Karpas-422 (cell line): ENCODE results near the gene SPOCK1. TPM values are rescaled to one million over a fixed set of nuclear protein-coding genes. Genes with fewer than 3 reads are reported as not detected.

Experiments used
- DNase-seq: peaks from one replicate; pipeline ENCODE4 v3.0.0-alpha.2; 2015
- H2AFZ ChIP-seq: fragments of 200-600 bp; sonication (generic); 2 replicates; pipeline ENCODE4 v1.6.1; 2014; ENCODE audit warnings: antibody characterized with exemption, low read length, mixed read lengths
- H3K27ac ChIP-seq: fragments of 200-600 bp; sonication (generic); 2 replicates; pipeline ENCODE4 v1.5.1; 2014; ENCODE audit warnings: mild to moderate bottlenecking, low read length, moderate library complexity
- H3K27me3 ChIP-seq: fragments of 200-600 bp; sonication (generic); 2 replicates; pipeline ENCODE4 v1.6.1; 2014; ENCODE audit warnings: low read length, mixed read lengths
- H3K36me3 ChIP-seq: fragments of 200-600 bp; sonication (generic); 2 replicates; pipeline ENCODE4 v1.6.1; 2014; ENCODE audit warnings: low read length, mixed read lengths; ENCODE audit not compliant: insufficient read depth
- H3K4me1 ChIP-seq: fragments of 200-600 bp; sonication (generic); 2 replicates; pipeline ENCODE4 v1.6.1; 2014; ENCODE audit warnings: mild to moderate bottlenecking, low read length, mixed read lengths
- H3K4me2 ChIP-seq: fragments of 200-600 bp; sonication (generic); 2 replicates; pipeline ENCODE4 v1.6.1; 2014; ENCODE audit warnings: low read length, low read depth, mild to moderate bottlenecking; ENCODE audit not compliant: poor library complexity, severe bottlenecking
- H3K4me3 ChIP-seq: fragments of 200-600 bp; sonication (generic); 2 replicates; pipeline ENCODE4 v1.5.1; 2014; ENCODE audit warnings: mild to moderate bottlenecking, antibody characterized with exemption, low read length, mixed read lengths
- H3K79me2 ChIP-seq: fragments of 200-600 bp; sonication (generic); 2 replicates; pipeline ENCODE4 v1.6.1; 2014; ENCODE audit warnings: mild to moderate bottlenecking, low read length, mixed read lengths
- H3K9ac ChIP-seq: fragments of 200-600 bp; sonication (generic); 2 replicates; pipeline ENCODE4 v1.6.0; 2014; ENCODE audit warnings: low read length
- H3K9me2 ChIP-seq: fragments of 200-600 bp; sonication (generic), shearing (Covaris generic); replicated peaks from 2 replicates; pipeline ENCODE4 v1.6.0; 2014; ENCODE audit warnings: mild to moderate bottlenecking, low read length, moderate library complexity; ENCODE audit not compliant: insufficient read depth
- H3K9me3 ChIP-seq: fragments of 300-700, 200-600 bp; sonication (generic); 2 replicates; pipeline ENCODE4 v1.6.1; 2014; ENCODE audit warnings: low read length, mixed read lengths
- H4K20me1 ChIP-seq: fragments of 200-600 bp; sonication (generic); 2 replicates; pipeline ENCODE4 v1.6.1; 2014; ENCODE audit warnings: mild to moderate bottlenecking, antibody characterized with exemption, low read length, low read depth; ENCODE audit not compliant: insufficient read depth
- total RNA-seq: library from RNA; depleted of rRNA; stranded (reverse); fragments of >200 nt; shearing (Covaris generic); gene quantifications from 2 replicates; pipeline ENCODE4 v1.2.3, GENCODE V29; 2014; ENCODE audit warnings: low replicate concordance

SPOCK1 gene
- total RNA-seq, 1 experiment from 2014 or later, result 1.0 TPM

DNA sequence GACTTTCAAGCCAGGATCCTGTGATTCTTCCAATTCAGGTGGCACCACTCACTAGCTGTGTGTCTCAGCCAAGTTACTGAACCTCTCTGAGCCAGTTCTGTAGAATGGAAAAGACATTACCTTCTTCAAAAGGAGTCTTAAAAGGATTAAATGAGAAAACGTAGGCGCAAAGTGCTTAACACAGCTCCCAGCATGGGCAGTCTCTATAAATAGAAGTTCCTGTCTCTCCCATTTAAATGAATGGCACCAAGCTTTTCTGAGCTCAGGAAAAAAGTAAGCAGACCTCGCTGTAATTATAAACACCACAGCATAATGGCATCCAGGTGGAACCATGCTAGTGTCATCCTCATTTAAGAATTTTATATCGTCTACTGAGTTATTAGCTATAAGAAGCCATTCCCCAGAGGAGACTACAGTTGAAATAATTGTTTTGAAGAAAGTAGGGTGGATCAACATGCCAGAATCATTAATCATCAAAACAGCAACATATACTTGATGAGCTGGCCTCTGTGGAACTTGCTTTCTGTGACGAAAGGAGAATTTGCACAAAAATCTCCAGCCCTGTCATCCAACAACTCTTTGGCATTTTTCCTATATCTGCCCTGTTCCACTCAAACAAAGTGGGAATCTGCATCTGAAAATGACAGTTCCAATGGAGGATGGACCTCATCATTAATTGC lies 188.9 kb downstream of the SPOCK1 start:
- Histone ChIP-seq H3K79me2 (no peaks in the 10 kb centered on the region), H3K27ac (no peak overlapping the region), H3K9me3 (no peaks in the 10 kb centered on the region), H3K4me1 (no peaks in the 10 kb centered on the region), H3K9ac (no peak overlapping the region), H3K9me2 (no peaks in the 10 kb centered on the region), H4K20me1 (peaks cover 3% of the 10 kb centered on the region; the same call in 1 of the 2 replicates), H3K27me3 (no peaks in the 10 kb centered on the region), H3K4me3 (no peak overlapping the region), H3K4me2 (no peak overlapping the region), H3K36me3 (no peaks in the 10 kb centered on the region), H2AFZ (no peak overlapping the region)
- no peak for DNase-seq

GRCh38 chr5:137309290-137309689 lies 189.8 kb downstream of the SPOCK1 start:
- H3K9me3 ChIP-seq, result no peaks in the 10 kb centered on the region

GRCh38 chr5:137308311-137308710 lies 190.8 kb downstream of the SPOCK1 start:
- Histone ChIP-seq H3K27ac (no peak overlapping the region), H3K36me3 (no peaks in the 10 kb centered on the region), H3K27me3 (no peaks in the 10 kb centered on the region), H4K20me1 (peaks cover 3% of the 10 kb centered on the region; the same call in 1 of the 2 replicates), H3K9ac (no peak overlapping the region), H3K4me2 (no peak overlapping the region), H3K9me2 (no peaks in the 10 kb centered on the region), H3K9me3 (no peaks in the 10 kb centered on the region), H3K4me1 (no peaks in the 10 kb centered on the region), H2AFZ (no peak overlapping the region), H3K79me2 (no peaks in the 10 kb centered on the region), H3K4me3 (no peak overlapping the region)
- no peak for DNase-seq

More at GRCh38 chr5:137309290-137309689, 189.8 kb downstream of the SPOCK1 start:
- Histone ChIP-seq H3K79me2 (no peaks in the 10 kb centered on the region), H3K9me2 (no peaks in the 10 kb centered on the region), H3K27ac (no peak overlapping the region), H3K4me3 (no peak overlapping the region), H3K4me1 (no peaks in the 10 kb centered on the region), H4K20me1 (peaks cover 3% of the 10 kb centered on the region; the same call in 1 of the 2 replicates), H2AFZ (no peak overlapping the region), H3K4me2 (no peak overlapping the region), H3K9ac (no peak overlapping the region), H3K27me3 (no peaks in the 10 kb centered on the region), H3K36me3 (no peaks in the 10 kb centered on the region)
- DNase-seq, result no peak

DNA sequence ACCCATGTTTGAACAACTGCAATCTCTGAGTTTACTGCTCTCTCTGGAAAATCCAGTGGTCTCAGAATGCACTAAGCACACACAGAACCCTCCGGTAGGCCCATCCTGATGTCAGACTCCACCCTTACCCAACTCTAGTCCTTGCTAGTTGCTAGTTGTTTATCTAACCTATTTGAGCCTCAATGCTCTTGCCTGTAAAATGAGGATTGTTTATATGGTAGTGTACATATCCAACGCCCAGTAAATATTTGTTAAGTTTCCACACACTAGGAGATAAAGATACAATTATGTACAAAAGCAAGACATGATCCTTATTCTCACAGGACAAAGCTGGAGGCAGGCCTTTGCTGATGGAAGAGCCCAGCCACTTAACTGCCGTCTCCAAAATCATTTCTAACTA lies 192.2 kb downstream of the SPOCK1 start:
- Histone ChIP-seq H2AFZ (no peak overlapping the region), H3K27me3 (no peaks in the 10 kb centered on the region), H3K4me3 (no peak overlapping the region), H3K4me1 (no peaks in the 10 kb centered on the region), H3K9me2 (no peaks in the 10 kb centered on the region), H3K9me3 (no peaks in the 10 kb centered on the region), H3K4me2 (no peak overlapping the region), H4K20me1 (peaks cover 3% of the 10 kb centered on the region; the same call in 1 of the 2 replicates), H3K36me3 (no peaks in the 10 kb centered on the region), H3K9ac (no peak overlapping the region), H3K79me2 (no peaks in the 10 kb centered on the region), H3K27ac (no peak overlapping the region)
- no peak for DNase-seq

GRCh38 chr5:137305971-137306602 lies 193.0 kb downstream of the SPOCK1 start:
- no peaks in the 10 kb centered on the region for H3K27me3 ChIP-seq
- H3K4me2 ChIP-seq, result no peak overlapping the region
- no peaks in the 10 kb centered on the region for H3K9me2 ChIP-seq
- no peak overlapping the region for H3K4me3 ChIP-seq
- H3K36me3 ChIP-seq, result no peaks in the 10 kb centered on the region
- H4K20me1 ChIP-seq, result peaks cover 3% of the 10 kb centered on the region; the same call in 1 of the 2 replicates
- no peaks in the 10 kb centered on the region for H3K4me1 ChIP-seq
- no peak overlapping the region for H2AFZ ChIP-seq
- H3K9me3 ChIP-seq, result no peaks in the 10 kb centered on the region
- H3K9ac ChIP-seq, result no peak overlapping the region
- H3K79me2 ChIP-seq, result no peaks in the 10 kb centered on the region
- no peak overlapping the region for H3K27ac ChIP-seq
- no peak for DNase-seq

GRCh38 chr5:137304226-137304874 lies 194.8 kb downstream of the SPOCK1 start:
- Histone ChIP-seq H3K9me3 (no peaks in the 10 kb centered on the region), H3K27ac (no peak overlapping the region), H3K4me3 (no peak overlapping the region), H3K27me3 (no peaks in the 10 kb centered on the region), H3K79me2 (no peaks in the 10 kb centered on the region), H2AFZ (no peak overlapping the region), H3K9ac (no peak overlapping the region), H3K4me2 (no peak overlapping the region), H3K9me2 (no peaks in the 10 kb centered on the region), H3K36me3 (no peaks in the 10 kb centered on the region), H3K4me1 (no peaks in the 10 kb centered on the region), H4K20me1 (peaks cover 3% of the 10 kb centered on the region; the same call in 1 of the 2 replicates)
- no peak for DNase-seq

- H2AFZ ChIP-seq, result no peak overlapping the region
- H3K4me2 ChIP-seq, result no peak overlapping the region
- no peak overlapping the region for H3K27ac ChIP-seq
- H3K4me3 ChIP-seq, result no peak overlapping the region
- no peaks in the 10 kb centered on the region for H3K79me2 ChIP-seq
- H3K36me3 ChIP-seq, result no peaks in the 10 kb centered on the region
- H3K4me1 ChIP-seq, result no peaks in the 10 kb centered on the region
- H4K20me1 ChIP-seq, result peaks cover 3% of the 10 kb centered on the region; the same call in 1 of the 2 replicates
- H3K9ac ChIP-seq, result no peak overlapping the region
- H3K9me2 ChIP-seq, result no peaks in the 10 kb centered on the region
- no peak for DNase-seq
- H3K27me3 ChIP-seq, result no peaks in the 10 kb centered on the region
- no peaks in the 10 kb centered on the region for H3K9me3 ChIP-seq
Observed at GRCh38 chr5:137303509-137303908, 195.6 kb downstream of the SPOCK1 start.
